ENCODE measurements around the gene CDC42BPG.
"Not testable (repeated sequence)": the region's sequence is repeated elsewhere in the genome, so short reads cannot be mapped to it uniquely, and the experiment has no call there.

CDC42BPG gene

GRCh38 chr11:64826062-64826461, 18.4 kb downstream of the CDC42BPG start:
- Mint-ChIP-seq H3K9me3 (no peaks in the 10 kb centered on the region), H3K36me3 (ENCODE audit: low read depth) (peaks cover 5% of the 10 kb centered on the region), H3K27ac (no peak overlapping the region), H3K4me1 (peaks cover 23% of the 10 kb centered on the region), H3K27me3 (ENCODE audit: low read depth, poor library complexity) (peaks cover 14% of the 10 kb centered on the region), H3K4me3 (no peak overlapping the region)
- TF ChIP-seq, protein P1, sequence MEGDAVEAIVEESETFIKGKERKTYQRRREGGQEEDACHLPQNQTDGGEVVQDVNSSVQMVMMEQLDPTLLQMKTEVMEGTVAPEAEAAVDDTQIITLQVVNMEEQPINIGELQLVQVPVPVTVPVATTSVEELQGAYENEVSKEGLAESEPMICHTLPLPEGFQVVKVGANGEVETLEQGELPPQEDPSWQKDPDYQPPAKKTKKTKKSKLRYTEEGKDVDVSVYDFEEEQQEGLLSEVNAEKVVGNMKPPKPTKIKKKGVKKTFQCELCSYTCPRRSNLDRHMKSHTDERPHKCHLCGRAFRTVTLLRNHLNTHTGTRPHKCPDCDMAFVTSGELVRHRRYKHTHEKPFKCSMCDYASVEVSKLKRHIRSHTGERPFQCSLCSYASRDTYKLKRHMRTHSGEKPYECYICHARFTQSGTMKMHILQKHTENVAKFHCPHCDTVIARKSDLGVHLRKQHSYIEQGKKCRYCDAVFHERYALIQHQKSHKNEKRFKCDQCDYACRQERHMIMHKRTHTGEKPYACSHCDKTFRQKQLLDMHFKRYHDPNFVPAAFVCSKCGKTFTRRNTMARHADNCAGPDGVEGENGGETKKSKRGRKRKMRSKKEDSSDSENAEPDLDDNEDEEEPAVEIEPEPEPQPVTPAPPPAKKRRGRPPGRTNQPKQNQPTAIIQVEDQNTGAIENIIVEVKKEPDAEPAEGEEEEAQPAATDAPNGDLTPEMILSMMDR (IDR thresholded peaks at IDR 0.05), result no peak
- no peak for DNase-seq

- no peak overlapping the region for H3K27ac Mint-ChIP-seq
- no peak for DNase-seq
- peaks cover 13% of the 10 kb centered on the region for H3K4me1 Mint-ChIP-seq
- H3K4me3 Mint-ChIP-seq, result no peak overlapping the region
- H3K9me3 Mint-ChIP-seq, result no peaks in the 10 kb centered on the region
- peaks cover 10% of the 10 kb centered on the region for H3K27me3 Mint-ChIP-seq (ENCODE audit: low read depth, poor library complexity)
- peaks cover 5% of the 10 kb centered on the region for H3K36me3 Mint-ChIP-seq (ENCODE audit: low read depth)
- TF ChIP-seq, protein P1 (IDR thresholded peaks at IDR 0.05), result no peak
Measured at GRCh38 chr11:64823568-64824119, 20.8 kb downstream of the CDC42BPG start.

DNA sequence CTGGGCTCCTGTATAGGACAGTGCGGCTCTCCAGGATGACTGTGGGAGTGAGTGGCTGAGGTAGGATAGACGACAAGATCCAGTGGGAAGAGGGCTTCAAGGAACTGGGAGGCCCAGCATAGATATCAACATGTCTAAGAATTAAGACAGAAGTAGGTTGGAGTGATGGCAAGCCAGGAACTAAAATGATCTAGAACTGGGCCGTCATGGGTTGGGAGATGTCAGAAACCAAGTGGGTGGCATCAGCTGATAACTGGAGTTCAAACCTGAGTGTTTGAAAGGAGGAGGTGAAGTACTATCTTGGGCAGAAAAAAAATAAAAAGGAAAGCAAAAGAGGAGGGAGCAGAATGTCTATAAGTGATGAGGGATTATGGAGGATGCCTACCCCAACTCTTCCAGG, 27.0 kb downstream of the CDC42BPG start:
- Mint-ChIP-seq H3K4me1 (peaks cover 11% of the 10 kb centered on the region), H3K36me3 (ENCODE audit: low read depth) (no peaks in the 10 kb centered on the region), H3K4me3 (no peak overlapping the region)

DNA sequence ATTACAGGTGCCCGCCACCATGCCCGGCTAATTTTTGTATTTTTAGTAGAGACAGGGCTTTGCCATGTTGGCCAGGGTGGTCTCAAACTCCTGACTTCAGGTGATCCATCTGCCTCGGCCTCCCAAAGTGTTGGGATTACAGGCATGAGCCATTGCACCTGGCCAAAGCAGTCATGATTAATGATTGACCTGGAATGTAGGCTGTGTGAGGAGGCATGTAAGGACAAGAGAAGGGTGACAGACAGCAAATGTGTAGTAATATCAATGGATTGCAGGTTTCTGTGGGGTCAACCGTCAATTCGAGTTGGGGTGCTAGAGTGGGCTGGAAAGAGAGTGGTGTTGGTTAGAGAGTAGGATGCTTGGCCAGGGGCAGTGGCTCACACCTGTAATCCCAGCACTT, 29.0 kb downstream of the CDC42BPG start:
- H3K9me3 Mint-ChIP-seq; H3K27ac Mint-ChIP-seq; H3K4me3 Mint-ChIP-seq; H3K27me3 Mint-ChIP-seq (ENCODE audit: low read depth, poor library complexity); H3K36me3 Mint-ChIP-seq (ENCODE audit: low read depth); DNase-seq: not testable (repeated sequence)
- H3K4me1 Mint-ChIP-seq, result peaks cover 16% of the 10 kb centered on the region

More for the DNA sequence above, 27.0 kb downstream of the CDC42BPG start:
- no peak overlapping the region for H3K27ac Mint-ChIP-seq
- no peaks in the 10 kb centered on the region for H3K9me3 Mint-ChIP-seq
- peaks cover 5% of the 10 kb centered on the region for H3K27me3 Mint-ChIP-seq (ENCODE audit: low read depth, poor library complexity)
- no peak for DNase-seq
- TF ChIP-seq, protein P1 (IDR thresholded peaks at IDR 0.05), result no peak

DNA sequence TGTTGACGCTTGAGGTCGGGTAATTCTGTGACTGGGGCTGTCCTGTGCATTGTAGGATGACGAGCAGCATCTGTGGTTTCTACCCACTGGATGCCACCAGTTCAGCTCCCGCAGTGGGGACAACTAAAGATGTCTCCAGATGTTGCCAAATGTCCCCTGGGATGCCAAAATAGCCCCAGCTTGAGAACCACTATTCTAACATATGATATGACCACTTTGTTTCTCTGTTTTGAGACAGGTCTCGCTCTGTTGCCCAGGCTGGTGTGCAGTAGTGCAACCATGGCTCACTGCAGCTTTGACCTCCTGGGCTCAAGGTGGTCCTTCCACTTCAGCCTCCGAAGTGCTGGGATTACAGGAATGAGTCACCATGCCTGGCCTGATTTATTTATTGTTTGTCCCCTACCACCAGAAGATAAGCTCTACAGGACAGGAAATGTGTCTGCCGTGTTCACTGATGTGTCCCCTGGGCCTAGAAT, 29.7 kb downstream of the CDC42BPG start:
- Mint-ChIP-seq H3K27ac (no peak overlapping the region), H3K36me3 (ENCODE audit: low read depth) (no peaks in the 10 kb centered on the region), H3K4me3 (no peak overlapping the region), H3K9me3 (no peaks in the 10 kb centered on the region), H3K27me3 (ENCODE audit: low read depth, poor library complexity) (peaks cover 9% of the 10 kb centered on the region), H3K4me1 (peaks cover 18% of the 10 kb centered on the region)
- DNase-seq, result no peak
- TF ChIP-seq, protein P1 (IDR thresholded peaks at IDR 0.05), result no peak

- TF ChIP-seq, protein P1 (IDR thresholded peaks at IDR 0.05), result no peak
- no peaks in the 10 kb centered on the region for H3K36me3 Mint-ChIP-seq (ENCODE audit: low read depth)
- no peak for DNase-seq
- H3K27me3 Mint-ChIP-seq (ENCODE audit: low read depth, poor library complexity), result peaks cover 9% of the 10 kb centered on the region
- H3K27ac Mint-ChIP-seq, result no peak overlapping the region
- peaks cover 26% of the 10 kb centered on the region for H3K4me1 Mint-ChIP-seq
- H3K4me3 Mint-ChIP-seq, result no peak overlapping the region
- no peaks in the 10 kb centered on the region for H3K9me3 Mint-ChIP-seq
Measured at GRCh38 chr11:64813826-64814225, 30.6 kb downstream of the CDC42BPG start.

Data from nephron progenitor cell (in vitro differentiated cells).